B cell (primary cell): ENCODE results near the gene ULK4.

ENCODE experiments used
- EZH2 ChIP-seq: IDR thresholded peaks from 2 replicates; pipeline ENCODE4 v1.6.1; 2012; ENCODE audit warnings: borderline replicate concordance, low read depth, mild to moderate bottlenecking, moderate library complexity, low read length; ENCODE audit not compliant: insufficient read depth, poor library complexity, severe bottlenecking
- TF ChIP-seq, protein P1 (sequence below): fragments of 200-600 bp; IDR thresholded peaks from one replicate; pipeline ENCODE4 v1.8.0; 2022; ENCODE audit warnings: antibody characterized with exemption, mild to moderate bottlenecking

DNA sequence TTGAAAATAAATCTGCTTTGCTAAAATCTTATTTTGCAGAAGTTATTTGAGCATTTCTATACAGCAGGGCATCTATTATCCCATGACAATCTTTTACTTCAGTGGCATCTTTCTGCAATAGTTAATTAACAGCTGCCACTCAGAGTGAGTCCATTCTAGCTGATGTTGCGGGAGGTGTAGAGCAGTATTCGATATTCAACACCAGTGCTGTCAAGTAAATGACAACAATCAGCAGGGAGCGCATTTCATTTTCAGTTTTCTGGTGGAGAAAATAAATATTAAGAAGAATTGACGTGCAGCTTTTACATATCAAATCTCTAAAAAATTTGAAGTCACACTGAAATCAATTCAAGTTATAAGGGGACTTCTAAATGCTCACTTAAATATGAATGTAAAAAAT is 476.4 kb downstream of the ULK4 start:
- TF ChIP-seq, protein P1, sequence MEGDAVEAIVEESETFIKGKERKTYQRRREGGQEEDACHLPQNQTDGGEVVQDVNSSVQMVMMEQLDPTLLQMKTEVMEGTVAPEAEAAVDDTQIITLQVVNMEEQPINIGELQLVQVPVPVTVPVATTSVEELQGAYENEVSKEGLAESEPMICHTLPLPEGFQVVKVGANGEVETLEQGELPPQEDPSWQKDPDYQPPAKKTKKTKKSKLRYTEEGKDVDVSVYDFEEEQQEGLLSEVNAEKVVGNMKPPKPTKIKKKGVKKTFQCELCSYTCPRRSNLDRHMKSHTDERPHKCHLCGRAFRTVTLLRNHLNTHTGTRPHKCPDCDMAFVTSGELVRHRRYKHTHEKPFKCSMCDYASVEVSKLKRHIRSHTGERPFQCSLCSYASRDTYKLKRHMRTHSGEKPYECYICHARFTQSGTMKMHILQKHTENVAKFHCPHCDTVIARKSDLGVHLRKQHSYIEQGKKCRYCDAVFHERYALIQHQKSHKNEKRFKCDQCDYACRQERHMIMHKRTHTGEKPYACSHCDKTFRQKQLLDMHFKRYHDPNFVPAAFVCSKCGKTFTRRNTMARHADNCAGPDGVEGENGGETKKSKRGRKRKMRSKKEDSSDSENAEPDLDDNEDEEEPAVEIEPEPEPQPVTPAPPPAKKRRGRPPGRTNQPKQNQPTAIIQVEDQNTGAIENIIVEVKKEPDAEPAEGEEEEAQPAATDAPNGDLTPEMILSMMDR: no peak
- no peak for TF ChIP-seq EZH2
